K562 treated with DMSO at 1 percent for 4 hours (cell line): ENCODE measurements around the gene KCTD7. TPM values are rescaled to one million over a fixed set of nuclear protein-coding genes. Genes with fewer than 3 reads are reported as not detected.

Source experiments
- total RNA-seq: library from RNA; unstranded; fragments of 300-600 nt; gene quantifications from 2 replicates; pipeline ENCODE4 v1.2.3, GENCODE V29; 2022; ENCODE audit not compliant: insufficient read depth

The KCTD7 gene
- total RNA-seq, result 6.6 and 8.9 TPM in 2 replicates

DNA sequence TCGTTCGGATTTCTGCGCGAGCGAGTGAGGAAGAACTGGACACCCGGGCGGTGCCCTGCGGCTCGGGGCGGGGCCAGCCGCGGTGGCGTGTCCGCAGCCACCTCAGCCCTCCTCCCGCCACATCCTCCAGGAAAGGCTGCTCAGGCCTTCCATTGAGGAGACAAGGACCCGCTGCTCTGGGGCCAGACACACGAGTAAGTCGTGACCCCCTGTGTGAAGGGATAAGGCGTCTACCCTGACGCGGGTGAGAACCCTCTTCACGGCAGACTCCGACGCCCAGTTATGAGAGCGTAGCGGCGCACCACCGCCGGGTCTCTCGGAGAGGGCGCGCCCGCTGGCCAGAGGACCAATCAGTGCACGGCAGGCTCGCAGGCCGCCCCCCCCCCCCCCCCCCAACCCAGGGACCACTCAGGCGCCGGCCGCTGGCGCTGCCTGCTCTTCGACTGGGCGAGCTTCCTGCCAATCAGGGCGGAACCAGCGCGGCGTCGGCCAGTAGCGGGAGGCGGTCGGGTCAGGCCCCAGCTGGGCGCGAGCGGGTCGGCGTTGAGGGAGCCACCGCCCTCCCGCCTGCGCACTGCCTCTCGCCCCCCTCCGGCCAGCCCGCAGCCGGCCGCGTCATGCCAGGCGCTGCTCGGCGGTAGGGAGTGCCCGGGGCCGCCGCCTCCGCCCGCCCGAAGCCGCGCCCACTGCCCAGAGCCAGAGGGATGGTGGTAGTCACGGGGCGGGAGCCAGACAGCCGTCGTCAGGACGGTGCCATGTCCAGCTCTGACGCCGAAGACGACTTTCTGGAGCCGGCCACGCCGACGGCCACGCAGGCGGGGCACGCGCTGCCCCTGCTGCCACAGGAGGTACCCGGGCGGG is at the start of gene KCTD7:
Gene KCTD7 (plus strand): TSS at position 521 of the 861 bp plus-strand sequence. CDS start 184 bp downstream, at position 705.

Other genes starting within 250 kb of the KCTD7 start
- gene RABGEF1, start 111.9 kb downstream of the KCTD7 start, total RNA-seq, result 24.6 and 28.1 TPM in 2 replicates